GM20000 (cell line): ENCODE results near the gene MPND.
"Not testable (repeated sequence)": the region's sequence is repeated elsewhere in the genome, so short reads cannot be mapped to it uniquely, and the experiment has no call there.

Source experiments
- DNase-seq: peaks from one replicate; pipeline ENCODE4 v3.0.0; 2012; ENCODE audit warnings: low spot score
- CTCF ChIP-seq: IDR thresholded peaks from 2 replicates; pipeline ENCODE4 v1.5.1; 2012; ENCODE audit warnings: mild to moderate bottlenecking, control low read depth; ENCODE audit errors: extremely low read depth, missing control alignments

Gene MPND

GRCh38 chr19:4328243-4328990 lies 14.9 kb upstream of the MPND start:
- no peak for TF ChIP-seq CTCF
- DNase-seq, result peak; percentile 97

- not testable (repeated sequence) for DNase-seq
Observed at GRCh38 chr19:4328991-4329681, 14.2 kb upstream of the MPND start.

DNA sequence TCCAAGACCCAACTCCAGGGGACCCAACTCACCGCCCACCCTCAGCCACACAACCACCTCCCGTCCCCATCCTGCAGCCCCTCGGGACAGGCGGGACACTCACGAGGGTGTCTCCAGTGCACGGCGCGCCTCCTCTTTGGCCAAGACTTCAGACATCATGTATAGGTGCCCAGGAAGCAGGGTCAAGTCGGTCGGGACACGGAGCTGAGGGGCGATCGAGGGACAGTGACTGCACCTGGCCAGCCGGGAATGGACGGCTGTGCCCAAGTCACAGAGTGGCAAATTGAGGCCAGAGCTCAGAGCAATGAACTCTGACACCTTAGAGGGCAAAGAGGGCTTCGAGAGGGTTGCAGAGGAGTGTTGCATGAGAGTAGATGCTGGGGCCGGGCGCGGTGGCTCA lies 13.5 kb upstream of the MPND start:
- DNase-seq, result no peak

GRCh38 chr19:4334929-4335570 lies 8.3 kb upstream of the MPND start:
- DNase-seq, result no peak
- no peak for TF ChIP-seq CTCF

More for the DNA sequence above, 13.5 kb upstream of the MPND start:
- no peak for TF ChIP-seq CTCF

DNA sequence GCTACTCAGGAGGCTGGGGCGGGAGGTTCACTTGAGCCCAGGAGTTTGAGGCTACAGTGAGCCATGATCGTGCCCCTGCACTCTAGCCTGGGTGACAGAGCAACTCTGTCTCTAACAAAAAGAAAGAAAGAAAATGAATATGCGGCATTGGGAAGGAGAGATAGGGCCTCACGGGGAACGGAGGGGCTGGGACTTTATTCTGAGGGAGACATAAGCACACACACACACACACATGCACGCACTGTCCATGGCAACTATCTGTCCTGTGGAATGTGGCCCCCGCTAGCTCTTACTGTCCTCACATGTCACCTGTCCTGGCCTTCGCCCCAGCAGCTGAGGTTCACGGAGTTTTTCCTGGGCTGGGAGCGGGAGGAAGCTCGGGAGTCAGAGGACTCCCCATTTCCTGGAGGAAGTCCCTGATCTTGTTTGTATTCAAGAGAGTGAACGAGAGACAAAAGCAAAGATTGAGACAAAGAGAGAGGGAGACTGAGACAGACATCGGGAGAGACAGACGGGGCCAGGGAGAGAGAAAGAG lies 5.4 kb upstream of the MPND start:
- DNase-seq, result no peak
- no peak for TF ChIP-seq CTCF

GRCh38 chr19:4338441-4339355 lies 4.7 kb upstream of the MPND start, which contains the start of gene STAP2:
Gene STAP2, minus strand, starts transcription at chr19:4338827. Its CDS starts 74 bp downstream, at chr19:4338753.
- no peak for DNase-seq
- no peak for TF ChIP-seq CTCF

DNA sequence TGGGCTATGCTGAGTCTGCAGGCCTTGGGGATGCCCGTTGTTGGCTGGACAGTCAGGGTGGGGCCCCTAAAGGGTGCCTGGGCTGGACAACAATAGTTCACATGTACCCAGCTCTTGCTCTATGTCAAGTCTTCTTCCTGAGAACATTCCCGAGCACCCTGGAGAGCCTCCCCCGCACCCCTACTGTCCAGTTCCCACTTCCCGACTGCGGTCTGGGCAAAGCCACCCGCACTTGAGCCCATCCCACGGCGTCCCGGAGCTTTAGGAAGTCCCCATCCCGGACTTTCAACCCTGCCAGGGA lies 1.1 kb upstream of the MPND start:
- DNase-seq, result no peak
- TF ChIP-seq CTCF, result no peak
